ENCODE measurements around the gene HDAC9. TPM values are rescaled to one million over a fixed set of nuclear protein-coding genes. Genes with fewer than 3 reads are reported as not detected.

HDAC9 gene
- total RNA-seq, 1 experiment from 2014 or later, result 7.7 TPM

DNA sequence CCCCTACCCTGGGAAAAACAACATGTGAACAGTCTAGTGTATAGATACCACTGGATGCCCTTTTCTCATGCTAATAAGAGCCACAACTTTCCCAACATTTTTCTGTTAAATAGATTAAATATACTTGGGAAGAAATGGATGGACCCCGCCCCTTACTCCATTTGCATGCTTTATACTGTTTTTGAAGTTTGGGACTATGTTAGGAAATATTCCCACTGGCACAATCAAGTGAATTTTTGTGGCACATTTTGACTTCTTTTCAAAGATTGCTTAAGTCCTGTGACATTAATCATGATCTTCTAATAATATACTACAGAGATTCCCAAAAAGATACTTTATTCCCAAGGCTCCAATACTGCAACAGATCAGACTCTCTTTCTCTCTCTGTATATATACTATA lies 405.3 kb downstream of the HDAC9 start:
- H3K27ac Mint-ChIP-seq, result no peak overlapping the region
- no CpG with 5 or more reads among the region's 1 CpG for WGBS (ENCODE audit: extremely low coverage, insufficient read length, low lambda C conversion rate)
- no peak overlapping the region for H3K27ac ChIP-seq (ENCODE audit: insufficient read length, low read depth, low read length)

More for the DNA sequence above, 405.3 kb downstream of the HDAC9 start:
- no peak overlapping the region for H4K8ac ChIP-seq (replicated peaks; ENCODE audit: insufficient read length, low read depth, low read length)
- TF ChIP-seq CTCF (conservative IDR thresholded peaks at IDR 0.05), result no peak
- H3K79me2 ChIP-seq (ENCODE audit: insufficient read depth, low read length), result no peaks in the 10 kb centered on the region
- H3K23ac ChIP-seq (ENCODE audit: insufficient read length, low read depth, low read length), result no peak overlapping the region
- no peaks in the 10 kb centered on the region for H3K23me2 ChIP-seq (ENCODE audit: insufficient read length, low read depth, low read length, poor library complexity, severe bottlenecking)
- Mint-ChIP-seq H3K4me3 (no peak overlapping the region), H3K27me3 (ENCODE audit: low read depth) (no peaks in the 10 kb centered on the region), H3K4me1 (peaks cover 0 to 4% of the 10 kb centered on the region in 2 experiments; a peak in 2 of 4 replicates), H3K9me3 (no peaks in the 10 kb centered on the region), H3K36me3 (ENCODE audit: insufficient read depth in 1 of 3, low read depth in 3 of 3) (no peaks in the 10 kb centered on the region)
- no peak overlapping the region for H3K56ac ChIP-seq (ENCODE audit: insufficient read length, low read depth, low read length)
- no peaks in the 10 kb centered on the region for H3K9me3 ChIP-seq (ENCODE audit: control insufficient read depth, low read depth, low read length)
- no peak overlapping the region for H3K4ac ChIP-seq (ENCODE audit: low read depth, low read length)
- H2BK5ac ChIP-seq (ENCODE audit: insufficient read length, low read length), result no peak overlapping the region
- no peaks in the 10 kb centered on the region for H3K79me1 ChIP-seq (ENCODE audit: insufficient read depth, low read depth, low read length, poor library complexity, severe bottlenecking)
- H3T11ph ChIP-seq (ENCODE audit: low read length), result no peak overlapping the region
- H4K20me1 ChIP-seq (ENCODE audit: control insufficient read depth, insufficient read depth, insufficient read length), result no peaks in the 10 kb centered on the region
- no peak overlapping the region for H2AFZ ChIP-seq (ENCODE audit: low read length)
- no peak overlapping the region for H2BK120ac ChIP-seq (ENCODE audit: low read depth, low read length, poor library complexity, severe bottlenecking)
- no peak for DNase-seq
- H2BK20ac ChIP-seq (ENCODE audit: low read depth, low read length, poor library complexity, severe bottlenecking), result no peak overlapping the region
- no peak overlapping the region for H3K9ac ChIP-seq (ENCODE audit: extremely low read depth, insufficient read length, low read length)
- H2BK12ac ChIP-seq (ENCODE audit: insufficient read length, low read depth, low read length), result no peak overlapping the region
- H3K14ac ChIP-seq (ENCODE audit: insufficient read depth, low read length), result no peak overlapping the region
- no peak overlapping the region for H4K91ac ChIP-seq (ENCODE audit: insufficient read length, low read depth, low read length)
- H2BK15ac ChIP-seq (ENCODE audit: low read depth, low read length), result no peak overlapping the region
- no peaks in the 10 kb centered on the region; the same call in 1 of the 2 replicates for H3K4me1 ChIP-seq (ENCODE audit: insufficient read depth, low read length)
- H4K5ac ChIP-seq (ENCODE audit: insufficient read length, low read depth, low read length), result no peak overlapping the region
- H2AK5ac ChIP-seq (ENCODE audit: insufficient read length, low read length), result no peak overlapping the region
- no peaks in the 10 kb centered on the region for H3K27me3 ChIP-seq (ENCODE audit: insufficient read depth, low read length)
- no peak overlapping the region for H3K18ac ChIP-seq (ENCODE audit: insufficient read length, low read depth, low read length)
- H3K4me2 ChIP-seq (ENCODE audit: insufficient read depth, insufficient read length, low read length), result no peak overlapping the region

All from H9 (cell line).